A549 (cell line): Measurements from ENCODE around the gene ARFGEF3.

Source experiments
- CHD4 ChIP-seq: fragments of 200-600 bp; sonication (generic); IDR thresholded peaks from 2 replicates; pipeline ENCODE4 v1.6.1; 2016; ENCODE audit warnings: antibody characterized with exemption, mild to moderate bottlenecking, borderline replicate concordance
- CTCF ChIP-seq: fragments of >200 bp; sonication (Bioruptor Twin); formaldehyde crosslinking; IDR thresholded peaks from 3 replicates; pipeline ENCODE4 v1.5.1; 2016
- EP300 ChIP-seq, 2 experiments: fragments of >200 bp; sonication (Bioruptor Twin); formaldehyde crosslinking; IDR thresholded peaks; 2 replicates in 1 of 2; 3 replicates in 1 of 2; pipeline ENCODE4 v1.6.1; 2016 to 2017
- JUN ChIP-seq, 2 experiments: fragments of >200 bp; sonication (Bioruptor Twin); formaldehyde crosslinking; IDR thresholded peaks; 2 replicates in 1 of 2; 3 replicates in 1 of 2; pipeline ENCODE4 v1.6.1; 2016 to 2017
- MAFK ChIP-seq: fragments of 450-650 bp; IDR thresholded peaks from 2 replicates; pipeline ENCODE4 v1.6.1; 2014; ENCODE audit not compliant: partially characterized antibody
- RAD21 ChIP-seq, 2 experiments: fragments of >200 bp in 1 of 2; sonication (Bioruptor Twin) in 1 of 2; formaldehyde crosslinking in 1 of 2; IDR thresholded peaks in 1 of 2; conservative IDR thresholded peaks in 1 of 2; 2 replicates in 1 of 2; 3 replicates in 1 of 2; pipeline ENCODE4 v1.6.1; 2012 to 2018; ENCODE audit warnings: inconsistent platforms in 1 of 2
- SREBF2 ChIP-seq: fragments of 450-650 bp; IDR thresholded peaks from 2 replicates; pipeline ENCODE4 v1.6.1; 2014; ENCODE audit warnings: mild to moderate bottlenecking, moderate library complexity
- TF ChIP-seq, protein P1 (sequence below): IDR thresholded peaks from 2 replicates; pipeline ENCODE4 v1.6.1; 2012

- TF ChIP-seq CTCF (no peak), CHD4 (no peak), JUN (IDR thresholded peaks at IDR 0.05) (no peak), MAFK (no peak), RAD21 (conservative IDR thresholded peaks at IDR 0.05 in 1 of 2, IDR thresholded peaks at IDR 0.05 in 1 of 2) (no peak), EP300 (IDR thresholded peaks at IDR 0.05) (no peak), SREBF2 (no peak)
- TF ChIP-seq, protein P1, sequence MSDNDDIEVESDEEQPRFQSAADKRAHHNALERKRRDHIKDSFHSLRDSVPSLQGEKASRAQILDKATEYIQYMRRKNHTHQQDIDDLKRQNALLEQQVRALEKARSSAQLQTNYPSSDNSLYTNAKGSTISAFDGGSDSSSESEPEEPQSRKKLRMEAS = no peak
Measured at GRCh38 chr6:138345565-138346285, 184.0 kb downstream of the ARFGEF3 start.
